ENCODE results near the gene GNB1. TPM values are rescaled to one million over a fixed set of nuclear protein-coding genes. Genes with fewer than 3 reads are reported as not detected.
A peak's percentile ranks its signal among the peaks of the same experiment; 100 is the strongest.

The GNB1 gene
- total RNA-seq, 4 donors from 2014 or later = 112 to 266 (median 236) TPM

DNA sequence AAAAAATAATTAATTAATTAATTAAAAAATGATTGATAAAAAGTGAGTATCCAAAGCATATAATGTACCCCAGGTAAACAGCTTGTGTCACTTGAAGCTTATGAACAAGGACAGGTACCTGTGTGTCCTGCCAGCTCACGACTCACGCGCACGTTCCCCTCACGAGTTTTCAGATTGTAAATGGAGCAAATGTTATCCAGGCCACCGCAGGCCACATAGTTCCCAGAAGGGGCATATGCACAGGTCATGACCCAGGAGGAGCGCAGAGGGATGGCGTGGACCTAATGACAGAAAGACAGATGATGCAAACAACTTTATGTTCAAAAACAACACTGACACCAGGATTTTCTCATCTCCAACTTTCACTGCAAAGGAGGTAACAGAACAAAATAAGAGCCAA, 86.6 kb downstream of the GNB1 start:
- Histone ChIP-seq H3K4me3 (no peak overlapping the region), H3K9me3 (no peaks in the 10 kb centered on the region), H3K36me3 (peaks cover 0 to 82% (median 0%) of the 10 kb centered on the region in 3 donors), H3K27me3 (no peaks in the 10 kb centered on the region), H3K4me1 (no peaks in the 10 kb centered on the region), H3K27ac (no peak overlapping the region)
- no peak for DNase-seq
- TF ChIP-seq, protein P1, sequence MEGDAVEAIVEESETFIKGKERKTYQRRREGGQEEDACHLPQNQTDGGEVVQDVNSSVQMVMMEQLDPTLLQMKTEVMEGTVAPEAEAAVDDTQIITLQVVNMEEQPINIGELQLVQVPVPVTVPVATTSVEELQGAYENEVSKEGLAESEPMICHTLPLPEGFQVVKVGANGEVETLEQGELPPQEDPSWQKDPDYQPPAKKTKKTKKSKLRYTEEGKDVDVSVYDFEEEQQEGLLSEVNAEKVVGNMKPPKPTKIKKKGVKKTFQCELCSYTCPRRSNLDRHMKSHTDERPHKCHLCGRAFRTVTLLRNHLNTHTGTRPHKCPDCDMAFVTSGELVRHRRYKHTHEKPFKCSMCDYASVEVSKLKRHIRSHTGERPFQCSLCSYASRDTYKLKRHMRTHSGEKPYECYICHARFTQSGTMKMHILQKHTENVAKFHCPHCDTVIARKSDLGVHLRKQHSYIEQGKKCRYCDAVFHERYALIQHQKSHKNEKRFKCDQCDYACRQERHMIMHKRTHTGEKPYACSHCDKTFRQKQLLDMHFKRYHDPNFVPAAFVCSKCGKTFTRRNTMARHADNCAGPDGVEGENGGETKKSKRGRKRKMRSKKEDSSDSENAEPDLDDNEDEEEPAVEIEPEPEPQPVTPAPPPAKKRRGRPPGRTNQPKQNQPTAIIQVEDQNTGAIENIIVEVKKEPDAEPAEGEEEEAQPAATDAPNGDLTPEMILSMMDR (IDR thresholded peaks at IDR 0.05) = no peak
- TF ChIP-seq POLR2A (IDR thresholded peaks at IDR 0.05) = no peak

DNA sequence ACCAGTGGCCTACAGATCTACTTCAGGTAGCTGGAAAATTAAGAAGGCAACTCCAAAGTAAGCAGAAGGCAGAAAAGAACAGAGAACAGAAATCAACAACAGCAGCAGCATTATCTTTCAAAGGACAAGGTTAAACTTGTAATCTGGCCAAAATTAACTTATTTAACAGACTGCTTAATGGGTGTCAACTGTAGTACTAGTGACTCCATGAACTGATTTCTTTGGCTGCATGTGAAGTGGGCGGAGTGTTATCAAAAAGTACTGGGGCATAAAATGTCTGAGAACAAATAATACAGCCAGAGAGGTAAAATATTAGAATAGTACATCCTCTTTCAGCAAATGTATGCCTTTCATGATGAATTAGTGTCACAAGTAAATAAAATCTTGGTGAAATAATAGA, 88.0 kb downstream of the GNB1 start:
- no peak for DNase-seq
- peaks cover 0 to 89% (median 0%) of the 10 kb centered on the region in 3 donors for H3K36me3 ChIP-seq

DNA sequence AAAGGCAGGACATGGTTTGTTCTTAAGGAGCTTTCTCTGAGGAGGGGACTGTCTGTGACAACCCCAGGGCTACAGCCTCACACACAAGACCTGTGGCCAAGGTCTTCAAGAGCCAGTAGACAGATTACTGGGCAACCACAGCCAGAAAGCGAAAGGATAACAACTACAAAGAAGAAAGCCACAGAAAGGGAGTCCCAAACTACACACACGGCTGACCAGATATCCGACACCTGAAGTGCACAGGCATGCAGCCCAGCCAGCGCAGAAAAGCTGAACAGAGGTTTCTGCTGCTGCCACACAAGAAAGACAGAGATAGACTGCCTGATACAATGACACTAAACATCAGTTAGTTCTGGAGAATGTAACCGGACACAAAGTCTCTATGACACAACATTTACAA, 91.2 kb downstream of the GNB1 start:
- TF ChIP-seq, protein P1 (IDR thresholded peaks at IDR 0.05) = no peak
- TF ChIP-seq POLR2A (IDR thresholded peaks at IDR 0.05) = no peak
- DNase-seq = no peak
- H3K36me3 ChIP-seq = peaks cover 0 to 91% (median 0%) of the 10 kb centered on the region in 3 donors

More for the DNA sequence above, 88.0 kb downstream of the GNB1 start:
- H3K27ac ChIP-seq = no peak overlapping the region
- H3K4me3 ChIP-seq = no peak overlapping the region
- TF ChIP-seq POLR2A (IDR thresholded peaks at IDR 0.05) = no peak
- TF ChIP-seq, protein P1 (IDR thresholded peaks at IDR 0.05) = no peak
- no peaks in the 10 kb centered on the region for H3K9me3 ChIP-seq
- no peaks in the 10 kb centered on the region for H3K27me3 ChIP-seq
- H3K4me1 ChIP-seq = no peaks in the 10 kb centered on the region

DNA sequence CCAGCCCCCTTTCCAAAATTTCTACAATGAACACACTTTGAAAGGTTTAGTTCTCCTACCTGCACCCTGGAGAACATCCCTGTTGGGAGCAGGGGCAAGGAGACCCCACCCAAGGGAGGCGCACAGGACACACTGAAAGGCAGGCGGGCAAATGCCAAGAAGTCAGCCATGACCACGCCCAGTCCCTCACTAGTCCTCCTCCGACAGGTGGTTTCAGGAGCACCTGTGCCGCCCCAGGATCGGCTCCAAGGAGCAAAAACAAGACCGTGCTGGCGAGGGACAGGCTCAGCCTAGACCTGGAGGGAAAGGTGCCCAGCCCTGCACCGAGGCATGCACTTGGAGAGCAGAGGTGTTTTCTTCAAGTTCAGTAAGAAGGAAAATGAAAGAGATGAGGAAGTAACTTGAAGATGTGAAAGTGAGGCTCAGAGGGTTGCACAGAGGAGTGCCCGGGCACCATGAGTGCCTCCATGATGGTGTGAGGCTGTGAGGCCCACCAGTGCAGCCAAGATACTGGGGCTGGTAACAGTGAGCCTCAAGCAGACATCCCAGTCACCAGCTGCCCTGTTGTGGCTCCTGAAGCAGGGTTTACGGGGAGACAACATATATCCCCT, 93.1 kb downstream of the GNB1 start:
- Histone ChIP-seq H3K4me3 (no peak overlapping the region), H3K9me3 (no peaks in the 10 kb centered on the region), H3K27me3 (no peaks in the 10 kb centered on the region), H3K36me3 (peaks cover 0 to 88% (median 0%) of the 10 kb centered on the region in 3 donors), H3K4me1 (no peaks in the 10 kb centered on the region), H3K27ac (peak overlapping the region in 1 of 4 donors; percentile 27)
- no peak for DNase-seq
- TF ChIP-seq, protein P1 (IDR thresholded peaks at IDR 0.05) = no peak
- no peak for TF ChIP-seq POLR2A (IDR thresholded peaks at IDR 0.05)

More for the DNA sequence above, 91.2 kb downstream of the GNB1 start:
- H3K4me1 ChIP-seq = no peaks in the 10 kb centered on the region
- H3K27ac ChIP-seq = no peak overlapping the region
- no peaks in the 10 kb centered on the region for H3K9me3 ChIP-seq
- no peak overlapping the region for H3K4me3 ChIP-seq
- H3K27me3 ChIP-seq = no peaks in the 10 kb centered on the region

DNA sequence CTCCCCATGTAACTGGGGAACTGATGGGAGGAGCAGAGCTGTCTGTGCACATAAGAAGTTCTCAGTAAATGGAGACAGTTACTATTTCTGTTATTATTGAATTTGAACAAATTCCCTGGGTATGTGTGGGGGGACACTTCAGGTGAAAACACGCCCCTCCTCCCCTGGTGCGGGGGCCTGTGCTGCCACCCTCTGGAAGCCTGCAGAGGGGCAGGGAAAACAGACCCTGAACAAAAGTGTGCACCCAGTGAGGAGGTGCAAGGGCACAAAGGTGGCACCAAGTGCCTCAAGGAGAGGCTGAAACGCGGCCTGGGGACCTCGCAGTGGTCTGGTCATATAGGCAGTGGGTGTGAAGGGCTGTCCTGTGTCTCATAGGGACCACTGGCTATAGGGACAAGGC, 94.4 kb downstream of the GNB1 start:
- DNase-seq = no peak
- H3K27me3 ChIP-seq = no peaks in the 10 kb centered on the region
- H3K9me3 ChIP-seq = no peaks in the 10 kb centered on the region
- peaks cover 0 to 90% (median 0%) of the 10 kb centered on the region in 3 donors for H3K36me3 ChIP-seq
- H3K4me3 ChIP-seq = no peak overlapping the region
- no peak overlapping the region for H3K27ac ChIP-seq
- no peak for TF ChIP-seq POLR2A (IDR thresholded peaks at IDR 0.05)
- TF ChIP-seq, protein P1 (IDR thresholded peaks at IDR 0.05) = peak in 2 of 6 experiments; percentile 19 to 21
- H3K4me1 ChIP-seq = no peaks in the 10 kb centered on the region
